Kidney epithelial cell (primary cell): ENCODE results near the gene AP3B2. TPM values are rescaled to one million over a fixed set of nuclear protein-coding genes. Genes with fewer than 3 reads are reported as not detected.

ENCODE experiments used
- DNase-seq: peaks from one replicate; pipeline ENCODE4 v3.0.0-alpha.2; 2010; ENCODE audit warnings: low read depth
- H3K27me3 ChIP-seq: 2 replicates; pipeline ENCODE4 v1.6.0; 2011; ENCODE audit warnings: low read length; ENCODE audit not compliant: control insufficient read depth, insufficient read depth
- H3K36me3 ChIP-seq: 2 replicates; pipeline ENCODE4 v1.5.1; 2011; ENCODE audit warnings: low read length; ENCODE audit not compliant: control insufficient read depth, insufficient read depth
- H3K4me3 ChIP-seq: 2 replicates; pipeline ENCODE4 v1.5.1; 2011; ENCODE audit warnings: low read depth, mild to moderate bottlenecking, control low read depth, low read length
- CTCF ChIP-seq: IDR thresholded peaks from 2 replicates; pipeline ENCODE4 v1.5.1; 2011; ENCODE audit warnings: mild to moderate bottlenecking, moderate library complexity, low read length, control low read depth, inconsistent platforms; ENCODE audit not compliant: insufficient read depth, poor library complexity, severe bottlenecking
- total RNA-seq: library from RNA; depleted of rRNA; stranded (reverse); fragments of >200 nt; gene quantifications from 2 replicates; pipeline ENCODE4 v1.2.3, GENCODE V29; 2015

AP3B2 gene
- total RNA-seq, 1 donor from 2014 or later, result 0.54 TPM

GRCh38 chr15:82651708-82652107 is 58.0 kb downstream of the AP3B2 start:
- TF ChIP-seq CTCF, result no peak

GRCh38 chr15:82650046-82650670 is 59.5 kb downstream of the AP3B2 start:
- H3K27me3 ChIP-seq, result peaks cover 43% of the 10 kb centered on the region
- no peak overlapping the region for H3K4me3 ChIP-seq
- no peak for TF ChIP-seq CTCF

More at GRCh38 chr15:82651708-82652107, 58.0 kb downstream of the AP3B2 start:
- H3K4me3 ChIP-seq, result no peak overlapping the region
- H3K27me3 ChIP-seq, result peaks cover 34% of the 10 kb centered on the region
- no peak for DNase-seq
- H3K36me3 ChIP-seq, result no peaks in the 10 kb centered on the region

GRCh38 chr15:82649226-82649999 is 60.3 kb downstream of the AP3B2 start:
- DNase-seq, result no peak
- Histone ChIP-seq H3K36me3 (no peaks in the 10 kb centered on the region), H3K27me3 (peaks cover 45% of the 10 kb centered on the region), H3K4me3 (no peak overlapping the region)
- TF ChIP-seq CTCF, result no peak

More at GRCh38 chr15:82650046-82650670, 59.5 kb downstream of the AP3B2 start:
- no peaks in the 10 kb centered on the region for H3K36me3 ChIP-seq
- DNase-seq, result no peak

GRCh38 chr15:82648257-82649103 is 61.2 kb downstream of the AP3B2 start:
- DNase-seq, result no peak
- no peaks in the 10 kb centered on the region for H3K36me3 ChIP-seq
- peak; percentile 7 for TF ChIP-seq CTCF
- peak overlapping the region; percentile 36 for H3K4me3 ChIP-seq
- peaks cover 45% of the 10 kb centered on the region for H3K27me3 ChIP-seq

GRCh38 chr15:82647835-82648256 is 61.8 kb downstream of the AP3B2 start:
- peak overlapping the region; percentile 36 for H3K4me3 ChIP-seq
- H3K36me3 ChIP-seq, result no peaks in the 10 kb centered on the region
- peaks cover 45% of the 10 kb centered on the region for H3K27me3 ChIP-seq
- TF ChIP-seq CTCF, result no peak
- no peak for DNase-seq
